ENCODE results near the gene DPYSL3. TPM values are rescaled to one million over a fixed set of nuclear protein-coding genes. Genes with fewer than 3 reads are reported as not detected.

The DPYSL3 gene
- polyA plus RNA-seq, 1 donor from 2014 or later: 689 TPM

- no peak overlapping the region for H2AFZ ChIP-seq (ENCODE audit: low read depth, low read length)
- no peaks in the 10 kb centered on the region for H3F3A ChIP-seq (ENCODE audit: insufficient read depth, low read length, poor library complexity, severe bottlenecking)
- H3K4me2 ChIP-seq (ENCODE audit: low read length): no peak overlapping the region
- no peaks in the 10 kb centered on the region for H3K79me2 ChIP-seq (replicated peaks; ENCODE audit: insufficient read depth, low read length)
- no peak overlapping the region for H3K4me3 ChIP-seq (ENCODE audit: low read length)
- H3K9ac ChIP-seq (ENCODE audit: low read length): no peak overlapping the region
- TF ChIP-seq RAD21 (conservative IDR thresholded peaks at IDR 0.05) (no peak), TAF1 (IDR thresholded peaks at IDR 0.05; ENCODE audit: low read depth) (no peak), POLR2AphosphoS5 (IDR thresholded peaks at IDR 0.05) (no peak), CTCF (IDR thresholded peaks at IDR 0.05; ENCODE audit: poor library complexity, severe bottlenecking) (no peak), SMC3 (conservative IDR thresholded peaks at IDR 0.05; ENCODE audit: poor library complexity) (no peak), EZH2 (IDR thresholded peaks at IDR 0.05; ENCODE audit: borderline replicate concordance, insufficient read depth, low read length, poor library complexity, severe bottlenecking) (no peak), EP300 (conservative IDR thresholded peaks at IDR 0.05; ENCODE audit: poor library complexity, severe bottlenecking) (no peak), MXI1 (conservative IDR thresholded peaks at IDR 0.05; ENCODE audit: poor library complexity, severe bottlenecking) (no peak), REST (IDR thresholded peaks at IDR 0.05; ENCODE audit: borderline replicate concordance) (no peak)
- H4K20me1 ChIP-seq (ENCODE audit: insufficient read depth): no peaks in the 10 kb centered on the region
- no peaks in the 10 kb centered on the region for H3K27me3 ChIP-seq (ENCODE audit: insufficient read depth, low read depth, low read length)
- H3K36me3 ChIP-seq (ENCODE audit: insufficient read depth, low read length): no peaks in the 10 kb centered on the region
- no peaks in the 10 kb centered on the region for H3K9me3 ChIP-seq (ENCODE audit: low read length)
- no peak overlapping the region for H3K27ac ChIP-seq (ENCODE audit: low read length)
- no peaks in the 10 kb centered on the region for H3K9me2 ChIP-seq (ENCODE audit: insufficient read depth, low read length)
Measured at GRCh38 chr5:147522435-147522834, 12.6 kb upstream of the DPYSL3 start.

- H3F3A ChIP-seq (ENCODE audit: insufficient read depth, low read length, poor library complexity, severe bottlenecking): no peaks in the 10 kb centered on the region
- H3K4me3 ChIP-seq (ENCODE audit: low read length): no peak overlapping the region
- no peak overlapping the region for H3K9ac ChIP-seq (ENCODE audit: low read length)
- H2AFZ ChIP-seq (ENCODE audit: low read depth, low read length): no peak overlapping the region
- no peaks in the 10 kb centered on the region for H3K27me3 ChIP-seq (ENCODE audit: insufficient read depth, low read depth, low read length)
- H3K79me2 ChIP-seq (replicated peaks; ENCODE audit: insufficient read depth, low read length): no peaks in the 10 kb centered on the region
- no peak overlapping the region for H3K27ac ChIP-seq (ENCODE audit: low read length)
- no peak for TF ChIP-seq CTCF (IDR thresholded peaks at IDR 0.05; ENCODE audit: poor library complexity, severe bottlenecking)
- TF ChIP-seq REST (IDR thresholded peaks at IDR 0.05; ENCODE audit: borderline replicate concordance): no peak
- TF ChIP-seq RAD21 (conservative IDR thresholded peaks at IDR 0.05): no peak
- no peak for TF ChIP-seq SMC3 (conservative IDR thresholded peaks at IDR 0.05; ENCODE audit: poor library complexity)
- no peak for TF ChIP-seq EP300 (conservative IDR thresholded peaks at IDR 0.05; ENCODE audit: poor library complexity, severe bottlenecking)
- TF ChIP-seq MXI1 (conservative IDR thresholded peaks at IDR 0.05; ENCODE audit: poor library complexity, severe bottlenecking): no peak
- TF ChIP-seq TAF1 (IDR thresholded peaks at IDR 0.05; ENCODE audit: low read depth): no peak
- TF ChIP-seq POLR2AphosphoS5 (IDR thresholded peaks at IDR 0.05): no peak
- no peak for TF ChIP-seq EZH2 (IDR thresholded peaks at IDR 0.05; ENCODE audit: borderline replicate concordance, insufficient read depth, low read length, poor library complexity, severe bottlenecking)
- H4K20me1 ChIP-seq (ENCODE audit: insufficient read depth): no peaks in the 10 kb centered on the region
- no peaks in the 10 kb centered on the region for H3K36me3 ChIP-seq (ENCODE audit: insufficient read depth, low read length)
- H3K9me3 ChIP-seq (ENCODE audit: low read length): no peaks in the 10 kb centered on the region
- H3K9me2 ChIP-seq (ENCODE audit: insufficient read depth, low read length): no peaks in the 10 kb centered on the region
- no peak overlapping the region for H3K4me2 ChIP-seq (ENCODE audit: low read length)
Measured at GRCh38 chr5:147520450-147520849, 10.6 kb upstream of the DPYSL3 start.
